ENCODE data around the gene OXLD1. TPM values are rescaled to one million over a fixed set of nuclear protein-coding genes. Genes with fewer than 3 reads are reported as not detected.

The OXLD1 gene
- total RNA-seq, 1 donor from 2014 or later: 28.1 TPM

- peaks cover 4% of the 10 kb centered on the region for H3K4me1 Mint-ChIP-seq (ENCODE audit: unreplicated experiment)
- no peak for DNase-seq (ENCODE audit: extremely low spot score, unreplicated experiment)
- H3K27me3 Mint-ChIP-seq: no peaks in the 10 kb centered on the region
- TF ChIP-seq CTCF (conservative IDR thresholded peaks at IDR 0.05): no peak
- H3K36me3 Mint-ChIP-seq: peaks cover 10% of the 10 kb centered on the region
- peak overlapping the region; percentile 85 for H3K4me3 Mint-ChIP-seq
- peak overlapping the region; percentile 69 for H3K27ac Mint-ChIP-seq
- H3K9me3 Mint-ChIP-seq: no peaks in the 10 kb centered on the region
These were observed 37.6 kb upstream of the OXLD1 start for GRCh38 chr17:81703747-81704654.

- peak within 1 kb of the TSS; percentile 94 for H3K27ac Mint-ChIP-seq
These were observed 36.7 kb upstream of the OXLD1 start, which contains the start of gene MRPL12 for GRCh38 chr17:81702934-81703746. TSS of gene MRPL12 (plus strand) at chr17:81703367. CDS start at chr17:81703502, 135 bp downstream.

GRCh38 chr17:81701288-81702071 is 35.1 kb upstream of the OXLD1 start:
- H3K36me3 Mint-ChIP-seq: peaks cover 20% of the 10 kb centered on the region
- peak overlapping the region; percentile 66 for H3K27ac Mint-ChIP-seq
- H3K4me3 Mint-ChIP-seq: peak overlapping the region; percentile 94

More at GRCh38 chr17:81702934-81703746, 36.7 kb upstream of the OXLD1 start, which contains the start of gene MRPL12:
- H3K27me3 Mint-ChIP-seq: no peaks in the 10 kb centered on the region
- peak; percentile 44 for TF ChIP-seq CTCF (conservative IDR thresholded peaks at IDR 0.05)
- H3K4me3 Mint-ChIP-seq: peak within 1 kb of the TSS; percentile 94
- DNase-seq (ENCODE audit: extremely low spot score, unreplicated experiment): peak; percentile 91
- H3K36me3 Mint-ChIP-seq: peaks cover 16% of the 10 kb centered on the region
- no peaks in the 10 kb centered on the region for H3K9me3 Mint-ChIP-seq
- H3K4me1 Mint-ChIP-seq (ENCODE audit: unreplicated experiment): peaks cover 4% of the 10 kb centered on the region

GRCh38 chr17:81700353-81701287 is 34.2 kb upstream of the OXLD1 start:
- Mint-ChIP-seq H3K36me3 (peaks cover 16% of the 10 kb centered on the region), H3K27ac (peak overlapping the region; percentile 66)

More at GRCh38 chr17:81701288-81702071, 35.1 kb upstream of the OXLD1 start:
- Mint-ChIP-seq H3K4me1 (ENCODE audit: unreplicated experiment) (peaks cover 4% of the 10 kb centered on the region), H3K27me3 (no peaks in the 10 kb centered on the region), H3K9me3 (no peaks in the 10 kb centered on the region)
- TF ChIP-seq CTCF (conservative IDR thresholded peaks at IDR 0.05): no peak
- no peak for DNase-seq (ENCODE audit: extremely low spot score, unreplicated experiment)

More at GRCh38 chr17:81700353-81701287, 34.2 kb upstream of the OXLD1 start:
- H3K9me3 Mint-ChIP-seq: no peaks in the 10 kb centered on the region
- no peak for TF ChIP-seq CTCF (conservative IDR thresholded peaks at IDR 0.05)
- no peaks in the 10 kb centered on the region for H3K27me3 Mint-ChIP-seq
- DNase-seq (ENCODE audit: extremely low spot score, unreplicated experiment): no peak
- H3K4me3 Mint-ChIP-seq: peak overlapping the region; percentile 63
- peaks cover 4% of the 10 kb centered on the region for H3K4me1 Mint-ChIP-seq (ENCODE audit: unreplicated experiment)
